ENCODE results near the gene CDYL.

GRCh38 chr6:4948781-4949450 lies 172.7 kb downstream of the CDYL start:
- TF ChIP-seq CTCF (IDR thresholded peaks at IDR 0.05) (no peak), POLR2A (IDR thresholded peaks at IDR 0.05) (no peak)

All from body of pancreas (tissue), 4 donors.